Panc1 (cell line): Measurements from ENCODE around the gene CCDC102A. TPM values are rescaled to one million over a fixed set of nuclear protein-coding genes. Genes with fewer than 3 reads are reported as not detected.

Experiments
- ATAC-seq: fragments of 200-7000 bp; cut with Tn5 transposase; 2 replicates; pipeline ENCODE4 v1.9.1; 2020; ENCODE audit warnings: mild to moderate bottlenecking, moderate library complexity
- BruUV-seq: library from RNA; stranded (reverse); fragments of 400-500 nt; replicated peaks from 2 replicates; lab custom pipeline; 2021; lab: Mats Ljungman, UMichigan
- CTCF ChIA-PET: fragments of 300-600 bp; sonication (Branson Sonifier 250); formaldehyde crosslinking; loops from one replicate; lab custom pipeline; 2022; ENCODE audit warnings: antibody characterized with exemption; lab: Charles Lee
- POLR2A ChIA-PET: fragments of 300-600 bp; sonication (Branson Sonifier 250); formaldehyde crosslinking; loops from one replicate; lab custom pipeline; 2022; ENCODE audit warnings: antibody characterized with exemption; lab: Charles Lee
- DNase-seq: peaks from one replicate; pipeline ENCODE4 v3.0.0-alpha.2; 2010; ENCODE audit warnings: low read depth, low spot score
- H3K27ac ChIP-seq: 2 replicates; pipeline ENCODE4 v1.5.1; 2011; ENCODE audit warnings: mild to moderate bottlenecking, low read length, inconsistent platforms
- H3K27me3 ChIP-seq: fragments of 200-500 bp; sonication (Bioruptor generic); 2 replicates; pipeline ENCODE4 v1.6.0; 2014; ENCODE audit warnings: low read length, inconsistent platforms; ENCODE audit not compliant: control insufficient read depth, insufficient read depth
- H3K36me3 ChIP-seq: fragments of 200-500 bp; sonication (Bioruptor generic); 2 replicates; pipeline ENCODE4 v1.5.1; 2014; ENCODE audit warnings: inconsistent platforms, mild to moderate bottlenecking, low read length, moderate library complexity; ENCODE audit not compliant: control insufficient read depth, insufficient read depth
- H3K4me1 ChIP-seq: 2 replicates; pipeline ENCODE4 v1.5.1; 2011; ENCODE audit warnings: inconsistent platforms, mild to moderate bottlenecking, low read length, moderate library complexity; ENCODE audit not compliant: control insufficient read depth, insufficient read depth
- H3K4me3 ChIP-seq, 2 experiments: 2 replicates each; pipeline ENCODE4 v1.5.1; 2011 to 2012; ENCODE audit warnings: low read depth in 2 of 2, low read length in 2 of 2, mild to moderate bottlenecking in 2 of 2, inconsistent platforms in 1 of 2, moderate library complexity in 1 of 2
- H3K9me3 ChIP-seq: fragments of 200-500 bp; sonication (Bioruptor generic); 2 replicates; pipeline ENCODE4 v1.5.1; 2014; ENCODE audit warnings: low read depth, mild to moderate bottlenecking, inconsistent platforms, low read length, moderate library complexity; ENCODE audit not compliant: control insufficient read depth, insufficient read depth
- POLR2AphosphoS5 ChIP-seq: IDR thresholded peaks from 2 replicates; pipeline ENCODE4 v1.6.1; 2012; ENCODE audit warnings: mild to moderate bottlenecking, low read depth, low read length, moderate library complexity
- SIN3A ChIP-seq: IDR thresholded peaks from 2 replicates; pipeline ENCODE4 v1.6.1; 2012; ENCODE audit warnings: low read depth, mild to moderate bottlenecking, low read length, moderate library complexity, borderline replicate concordance; ENCODE audit not compliant: insufficient read depth
- TCF7L2 ChIP-seq: IDR thresholded peaks from 2 replicates; pipeline ENCODE4 v1.6.1; 2011; ENCODE audit warnings: mild to moderate bottlenecking, low read depth, low read length, inconsistent platforms
- in situ Hi-C: cut with HindIII; loops from 2 replicates; pipeline ENCODE4 v1.10.0; 2016; ENCODE audit warnings: low sequenced_read_pairs, low pct_unique_long_range_greater_than_20kb
- intact Hi-C: fragments of 100-400 bp; cut with micrococcal nuclease; formaldehyde crosslinking; loops from one replicate; pipeline ENCODE4 v1.10.0; 2022; ENCODE audit not compliant: unreplicated experiment
- total RNA-seq: library from RNA; stranded (reverse); gene quantifications from one replicate; pipeline ENCODE4 v1.2.1, GENCODE V29; 2021; ENCODE audit not compliant: unreplicated experiment
- TF ChIP-seq, protein P1 (sequence below): fragments of 450-650 bp; IDR thresholded peaks from 2 replicates; pipeline ENCODE4 v1.5.1; 2017; ENCODE audit warnings: mild to moderate bottlenecking
- TF ChIP-seq, protein P2 (sequence below), 2 experiments: IDR thresholded peaks; 2 replicates each; pipeline ENCODE4 v1.6.1; 2011 to 2012; ENCODE audit warnings: low read depth in 2 of 2, control low read depth in 1 of 2, low read length in 1 of 2, mild to moderate bottlenecking in 1 of 2, moderate library complexity in 1 of 2; ENCODE audit not compliant: insufficient read depth in 1 of 2

CCDC102A gene
- total RNA-seq, 1 experiment from 2014 or later: 12.9 TPM

DNA sequence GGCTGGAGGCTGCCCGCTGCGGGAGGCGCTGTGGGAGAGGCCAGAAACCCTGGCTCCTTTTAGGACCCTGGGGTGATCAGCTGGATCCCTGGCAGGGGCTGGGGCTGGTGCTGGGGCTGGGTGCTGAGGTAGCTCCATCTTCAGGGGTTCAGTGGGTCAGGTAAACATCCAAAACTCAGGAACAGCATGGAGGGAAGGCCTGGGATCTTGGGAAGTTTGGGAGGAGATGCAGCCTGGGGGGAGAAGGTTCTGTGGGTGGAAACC lies 27.0 kb upstream of the CCDC102A start:
- DNase-seq (no peak), ATAC-seq (no peak)
- TF ChIP-seq, protein P1, sequence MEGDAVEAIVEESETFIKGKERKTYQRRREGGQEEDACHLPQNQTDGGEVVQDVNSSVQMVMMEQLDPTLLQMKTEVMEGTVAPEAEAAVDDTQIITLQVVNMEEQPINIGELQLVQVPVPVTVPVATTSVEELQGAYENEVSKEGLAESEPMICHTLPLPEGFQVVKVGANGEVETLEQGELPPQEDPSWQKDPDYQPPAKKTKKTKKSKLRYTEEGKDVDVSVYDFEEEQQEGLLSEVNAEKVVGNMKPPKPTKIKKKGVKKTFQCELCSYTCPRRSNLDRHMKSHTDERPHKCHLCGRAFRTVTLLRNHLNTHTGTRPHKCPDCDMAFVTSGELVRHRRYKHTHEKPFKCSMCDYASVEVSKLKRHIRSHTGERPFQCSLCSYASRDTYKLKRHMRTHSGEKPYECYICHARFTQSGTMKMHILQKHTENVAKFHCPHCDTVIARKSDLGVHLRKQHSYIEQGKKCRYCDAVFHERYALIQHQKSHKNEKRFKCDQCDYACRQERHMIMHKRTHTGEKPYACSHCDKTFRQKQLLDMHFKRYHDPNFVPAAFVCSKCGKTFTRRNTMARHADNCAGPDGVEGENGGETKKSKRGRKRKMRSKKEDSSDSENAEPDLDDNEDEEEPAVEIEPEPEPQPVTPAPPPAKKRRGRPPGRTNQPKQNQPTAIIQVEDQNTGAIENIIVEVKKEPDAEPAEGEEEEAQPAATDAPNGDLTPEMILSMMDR: no peak
- no peak for TF ChIP-seq POLR2AphosphoS5
- TF ChIP-seq TCF7L2: no peak
- TF ChIP-seq SIN3A: no peak
- Histone ChIP-seq H3K4me3 (no peak overlapping the region), H3K4me1 (no peaks in the 10 kb centered on the region), H3K27me3 (no peaks in the 10 kb centered on the region), H3K27ac (no peak overlapping the region), H3K36me3 (no peaks in the 10 kb centered on the region), H3K9me3 (no peaks in the 10 kb centered on the region)
- intact Hi-C loops: no loop called here
- POLR2A ChIA-PET: no interaction called here
- CTCF ChIA-PET: no interaction called here
- in situ Hi-C loops: no loop called here
- BruUV-seq: no TSS peak

DNA sequence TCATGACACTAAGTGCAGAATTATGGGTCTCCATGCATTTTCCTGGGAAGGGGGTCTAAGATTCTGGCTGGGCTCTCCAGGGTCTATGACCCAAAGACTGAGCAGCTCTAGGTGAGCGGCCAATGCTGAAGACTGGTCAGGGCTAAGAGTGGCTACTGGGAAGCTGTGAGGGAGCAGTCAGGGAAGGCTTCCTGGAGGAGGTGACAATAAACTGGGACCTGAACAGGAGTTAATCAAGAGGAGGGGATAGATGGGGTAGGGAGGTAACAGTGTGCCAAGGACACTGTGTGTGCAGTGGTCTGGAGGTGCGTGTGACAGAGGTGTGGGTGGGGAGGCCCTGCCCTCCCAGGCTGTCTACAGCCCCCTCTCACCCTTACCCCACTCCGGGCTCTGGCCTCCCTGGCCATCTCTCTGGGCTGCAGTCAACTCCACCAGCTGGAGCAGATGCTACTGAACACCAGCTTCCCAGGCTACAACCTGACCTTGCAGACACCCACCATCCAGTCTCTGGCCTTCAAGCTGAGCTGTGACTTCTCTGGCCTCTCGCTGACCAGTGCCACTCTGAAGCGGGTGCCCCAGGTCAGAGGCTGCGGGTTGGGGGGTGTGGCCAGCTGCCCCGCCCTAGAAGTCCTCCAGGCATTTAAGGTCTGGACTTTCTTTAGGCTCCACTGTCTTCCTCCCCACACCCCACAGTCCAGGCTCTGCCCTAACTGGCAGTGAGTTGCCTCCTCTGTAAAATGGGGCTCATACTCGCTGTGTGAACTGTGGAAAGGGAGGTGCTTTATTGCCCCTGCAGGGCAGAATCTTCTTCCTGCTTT lies 26.5 kb upstream of the CCDC102A start:
- H3K27me3 ChIP-seq: peaks cover under 1% of the 10 kb centered on the region; the same call in 1 of the 2 replicates
- no peak for ATAC-seq
- no peaks in the 10 kb centered on the region for H3K9me3 ChIP-seq
- no peak overlapping the region for H3K4me3 ChIP-seq
- POLR2A ChIA-PET: no interaction called here
- no peak overlapping the region for H3K27ac ChIP-seq
- TF ChIP-seq TCF7L2 (no peak), SIN3A (no peak), POLR2AphosphoS5 (no peak)
- TF ChIP-seq, protein P2, sequence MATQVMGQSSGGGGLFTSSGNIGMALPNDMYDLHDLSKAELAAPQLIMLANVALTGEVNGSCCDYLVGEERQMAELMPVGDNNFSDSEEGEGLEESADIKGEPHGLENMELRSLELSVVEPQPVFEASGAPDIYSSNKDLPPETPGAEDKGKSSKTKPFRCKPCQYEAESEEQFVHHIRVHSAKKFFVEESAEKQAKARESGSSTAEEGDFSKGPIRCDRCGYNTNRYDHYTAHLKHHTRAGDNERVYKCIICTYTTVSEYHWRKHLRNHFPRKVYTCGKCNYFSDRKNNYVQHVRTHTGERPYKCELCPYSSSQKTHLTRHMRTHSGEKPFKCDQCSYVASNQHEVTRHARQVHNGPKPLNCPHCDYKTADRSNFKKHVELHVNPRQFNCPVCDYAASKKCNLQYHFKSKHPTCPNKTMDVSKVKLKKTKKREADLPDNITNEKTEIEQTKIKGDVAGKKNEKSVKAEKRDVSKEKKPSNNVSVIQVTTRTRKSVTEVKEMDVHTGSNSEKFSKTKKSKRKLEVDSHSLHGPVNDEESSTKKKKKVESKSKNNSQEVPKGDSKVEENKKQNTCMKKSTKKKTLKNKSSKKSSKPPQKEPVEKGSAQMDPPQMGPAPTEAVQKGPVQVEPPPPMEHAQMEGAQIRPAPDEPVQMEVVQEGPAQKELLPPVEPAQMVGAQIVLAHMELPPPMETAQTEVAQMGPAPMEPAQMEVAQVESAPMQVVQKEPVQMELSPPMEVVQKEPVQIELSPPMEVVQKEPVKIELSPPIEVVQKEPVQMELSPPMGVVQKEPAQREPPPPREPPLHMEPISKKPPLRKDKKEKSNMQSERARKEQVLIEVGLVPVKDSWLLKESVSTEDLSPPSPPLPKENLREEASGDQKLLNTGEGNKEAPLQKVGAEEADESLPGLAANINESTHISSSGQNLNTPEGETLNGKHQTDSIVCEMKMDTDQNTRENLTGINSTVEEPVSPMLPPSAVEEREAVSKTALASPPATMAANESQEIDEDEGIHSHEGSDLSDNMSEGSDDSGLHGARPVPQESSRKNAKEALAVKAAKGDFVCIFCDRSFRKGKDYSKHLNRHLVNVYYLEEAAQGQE (IDR thresholded peaks at IDR 0.05; ENCODE audit: insufficient read depth in 1 of 2, low read depth in 2 of 2, low read length in 1 of 2): no peak
- TF ChIP-seq, protein P1: no peak
- no peak for DNase-seq
- H3K36me3 ChIP-seq: no peaks in the 10 kb centered on the region
- no TSS peak for BruUV-seq
- CTCF ChIA-PET: no interaction called here
- in situ Hi-C loops: no loop called here
- intact Hi-C loops: no loop called here
- H3K4me1 ChIP-seq: no peaks in the 10 kb centered on the region
